ENCODE results near the gene GALNT10. TPM values are rescaled to one million over a fixed set of nuclear protein-coding genes. Genes with fewer than 3 reads are reported as not detected.

Gene GALNT10
- total RNA-seq, 4 donors from 2014 or later = 21.4 to 49.8 (median 44.7) TPM

DNA sequence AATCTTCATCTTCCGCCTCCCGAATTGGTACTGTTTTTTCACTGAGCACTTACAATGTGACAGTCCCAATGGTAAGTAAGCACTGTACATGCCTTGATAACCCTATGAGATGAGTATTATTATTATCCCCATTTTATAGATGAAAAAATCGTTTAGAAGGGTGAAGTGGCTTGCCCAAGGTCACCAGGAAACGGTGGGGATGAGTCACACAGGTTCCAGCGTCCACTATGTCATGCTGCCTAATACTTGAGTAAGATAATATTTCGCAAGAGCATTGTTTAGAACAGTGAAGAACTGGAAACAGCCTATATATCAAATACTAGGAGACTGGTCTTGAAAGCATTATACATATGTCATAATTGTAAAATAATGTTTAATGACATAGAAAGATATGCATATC lies 274.6 kb downstream of the GALNT10 start:
- intact Hi-C loops (cut with DNase I) = no loop called here
- H3K27me3 ChIP-seq = peaks cover 0 to 23% (median 0%) of the 10 kb centered on the region in 4 donors
- no peaks in the 10 kb centered on the region for H3K9me3 ChIP-seq
- H3K27ac ChIP-seq (replicated peaks in 1 of 4) = no peak overlapping the region
- TF ChIP-seq POLR2AphosphoS5 (IDR thresholded peaks at IDR 0.05) = no peak
- TF ChIP-seq EP300 (IDR thresholded peaks at IDR 0.05) = no peak
- TF ChIP-seq POLR2A (IDR thresholded peaks at IDR 0.05; ENCODE audit: low read depth) = no peak
- TF ChIP-seq, protein P1, sequence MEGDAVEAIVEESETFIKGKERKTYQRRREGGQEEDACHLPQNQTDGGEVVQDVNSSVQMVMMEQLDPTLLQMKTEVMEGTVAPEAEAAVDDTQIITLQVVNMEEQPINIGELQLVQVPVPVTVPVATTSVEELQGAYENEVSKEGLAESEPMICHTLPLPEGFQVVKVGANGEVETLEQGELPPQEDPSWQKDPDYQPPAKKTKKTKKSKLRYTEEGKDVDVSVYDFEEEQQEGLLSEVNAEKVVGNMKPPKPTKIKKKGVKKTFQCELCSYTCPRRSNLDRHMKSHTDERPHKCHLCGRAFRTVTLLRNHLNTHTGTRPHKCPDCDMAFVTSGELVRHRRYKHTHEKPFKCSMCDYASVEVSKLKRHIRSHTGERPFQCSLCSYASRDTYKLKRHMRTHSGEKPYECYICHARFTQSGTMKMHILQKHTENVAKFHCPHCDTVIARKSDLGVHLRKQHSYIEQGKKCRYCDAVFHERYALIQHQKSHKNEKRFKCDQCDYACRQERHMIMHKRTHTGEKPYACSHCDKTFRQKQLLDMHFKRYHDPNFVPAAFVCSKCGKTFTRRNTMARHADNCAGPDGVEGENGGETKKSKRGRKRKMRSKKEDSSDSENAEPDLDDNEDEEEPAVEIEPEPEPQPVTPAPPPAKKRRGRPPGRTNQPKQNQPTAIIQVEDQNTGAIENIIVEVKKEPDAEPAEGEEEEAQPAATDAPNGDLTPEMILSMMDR (IDR thresholded peaks at IDR 0.05) = no peak
- peaks cover 0 to 19% (median 4%) of the 10 kb centered on the region in 4 donors for H3K36me3 ChIP-seq
- no peak overlapping the region for H3K4me3 ChIP-seq
- H3K4me1 ChIP-seq = no peaks in the 10 kb centered on the region
- DNase-seq (ENCODE audit: extremely low spot score) = no peak
- WGBS = 76% methylated on average over 6 of the region's 6 CpGs

DNA sequence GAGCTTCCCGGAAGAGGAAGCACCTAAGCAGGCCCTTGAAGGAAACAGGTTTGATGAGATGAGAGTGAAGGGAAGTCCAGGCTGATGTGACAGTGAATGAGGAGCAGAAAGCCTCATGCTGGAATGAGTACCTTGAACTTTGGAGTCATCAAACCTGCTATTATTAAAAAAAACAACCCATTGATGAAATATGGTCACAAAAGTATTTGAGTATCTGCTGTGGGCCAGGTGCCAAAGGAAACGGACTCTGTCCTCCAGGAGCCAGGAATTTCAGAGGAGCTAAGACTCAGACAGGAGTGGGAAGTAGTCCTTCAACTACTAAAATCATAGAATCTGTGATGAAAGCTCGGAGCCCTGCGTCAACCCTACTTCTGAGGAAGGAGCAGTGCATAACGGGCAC lies 275.6 kb downstream of the GALNT10 start:
- Histone ChIP-seq H3K4me3 (no peak overlapping the region), H3K9me3 (no peaks in the 10 kb centered on the region), H3K27me3 (peaks cover 0 to 33% (median 4%) of the 10 kb centered on the region in 4 donors), H3K27ac (replicated peaks in 1 of 4) (no peak overlapping the region), H3K36me3 (peaks cover 0 to 9% (median 3%) of the 10 kb centered on the region in 4 donors), H3K4me1 (peaks cover 0 to 4% (median 0%) of the 10 kb centered on the region in 4 donors)
- intact Hi-C loops (cut with DNase I) = no loop called here
- whole genome bisulfite sequencing = 72% methylated on average over 5 of the region's 5 CpGs
- TF ChIP-seq POLR2AphosphoS5 (IDR thresholded peaks at IDR 0.05) = no peak
- no peak for TF ChIP-seq POLR2A (IDR thresholded peaks at IDR 0.05; ENCODE audit: low read depth)
- TF ChIP-seq, protein P1 (IDR thresholded peaks at IDR 0.05) = no peak
- TF ChIP-seq EP300 (IDR thresholded peaks at IDR 0.05) = no peak
- no peak for DNase-seq (ENCODE audit: extremely low spot score)

- DNase-seq (ENCODE audit: extremely low spot score) = no peak
- intact Hi-C loops (cut with DNase I) = loop anchor here (1.0 kb wide), 1 partner anchor 144 kb away; no protein-coding TSS in a partner anchor
- Histone ChIP-seq H3K4me1 (peaks cover 0 to 4% (median 0%) of the 10 kb centered on the region in 4 donors), H3K27me3 (peaks cover 0 to 38% (median 7%) of the 10 kb centered on the region in 4 donors), H3K27ac (replicated peaks in 1 of 4) (no peak overlapping the region), H3K9me3 (no peaks in the 10 kb centered on the region), H3K4me3 (no peak overlapping the region), H3K36me3 (peaks cover 0 to 7% (median under 1%) of the 10 kb centered on the region in 4 donors)
- TF ChIP-seq POLR2A (IDR thresholded peaks at IDR 0.05; ENCODE audit: low read depth) (no peak), POLR2AphosphoS5 (IDR thresholded peaks at IDR 0.05) (no peak), EP300 (IDR thresholded peaks at IDR 0.05) (no peak)
- TF ChIP-seq, protein P1 (IDR thresholded peaks at IDR 0.05) = no peak
- WGBS = 92% methylated on average over 5 of the region's 5 CpGs
These were observed 276.1 kb downstream of the GALNT10 start for GRCh38 chr5:154466671-154467070.

DNA sequence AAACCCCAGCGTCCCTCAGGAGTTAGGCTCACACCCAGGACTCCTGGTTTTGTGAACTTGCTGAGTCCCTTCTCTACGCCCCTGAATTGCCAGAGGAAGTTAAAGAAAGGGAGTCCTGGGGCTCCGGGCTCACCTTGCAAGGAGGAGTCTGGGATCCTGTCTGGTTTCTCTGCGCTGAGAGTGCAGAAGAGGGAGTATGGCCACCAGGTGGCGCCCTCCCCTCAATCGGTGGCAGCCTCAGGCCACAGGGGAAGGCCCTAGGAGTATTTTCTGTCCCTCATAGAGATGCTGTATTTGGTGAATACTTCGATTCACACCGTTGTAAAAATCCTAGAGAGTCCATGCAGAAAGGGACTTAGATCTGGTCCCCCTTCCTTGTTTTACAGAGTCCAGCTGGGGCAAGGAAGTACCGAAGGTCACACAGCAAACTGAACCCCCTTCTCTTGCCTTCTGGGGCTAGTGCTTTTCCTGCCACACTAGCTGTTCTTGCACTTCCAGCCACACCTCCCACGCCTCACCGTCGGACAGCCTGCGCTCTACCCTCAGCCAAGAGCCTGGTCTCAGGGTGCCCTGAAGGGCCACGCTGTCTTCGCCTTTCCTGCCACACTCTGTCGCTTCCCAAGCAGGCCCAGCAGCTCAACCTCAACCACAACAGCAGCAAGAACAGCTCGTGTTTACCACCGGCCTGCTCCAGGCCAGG lies 277.3 kb downstream of the GALNT10 start:
- 52% methylated on average over 16 of the region's 18 CpGs for WGBS
- peak; percentile 94 for DNase-seq (ENCODE audit: extremely low spot score)
- H3K27me3 ChIP-seq = peaks cover 0 to 49% (median 19%) of the 10 kb centered on the region in 4 donors
- H3K9me3 ChIP-seq = no peaks in the 10 kb centered on the region
- peaks cover 2 to 8% (median 4%) of the 10 kb centered on the region in 4 donors for H3K4me1 ChIP-seq
- peaks cover 0 to 7% (median 0%) of the 10 kb centered on the region in 4 donors for H3K36me3 ChIP-seq
- H3K27ac ChIP-seq (replicated peaks in 1 of 4) = no peak overlapping the region
- no peak overlapping the region for H3K4me3 ChIP-seq
- intact Hi-C loops (cut with DNase I) = loop anchor here (1.0 kb wide), 1 partner anchor 142 kb away; no protein-coding TSS in a partner anchor
- TF ChIP-seq, protein P1 (IDR thresholded peaks at IDR 0.05) = peak; percentile 72 to 92 (median 89)
- TF ChIP-seq POLR2AphosphoS5 (IDR thresholded peaks at IDR 0.05) = no peak

Data from esophagus muscularis mucosa (tissue), 4 donors.